ENCODE measurements around the gene TBC1D22A.
"Not testable (repeated sequence)": the region's sequence is repeated elsewhere in the genome, so short reads cannot be mapped to it uniquely, and the experiment has no call there.

The TBC1D22A gene

GRCh38 chr22:46774980-46775849 lies 12.8 kb downstream of the TBC1D22A start:
- no peak for DNase-seq

- no peak for DNase-seq
Measured at GRCh38 chr22:46775850-46776826, 13.7 kb downstream of the TBC1D22A start.

- DNase-seq = no peak
Measured at GRCh38 chr22:46776876-46777608, 14.6 kb downstream of the TBC1D22A start.

- DNase-seq = no peak
Measured at GRCh38 chr22:46777609-46777970, 15.1 kb downstream of the TBC1D22A start.

DNA sequence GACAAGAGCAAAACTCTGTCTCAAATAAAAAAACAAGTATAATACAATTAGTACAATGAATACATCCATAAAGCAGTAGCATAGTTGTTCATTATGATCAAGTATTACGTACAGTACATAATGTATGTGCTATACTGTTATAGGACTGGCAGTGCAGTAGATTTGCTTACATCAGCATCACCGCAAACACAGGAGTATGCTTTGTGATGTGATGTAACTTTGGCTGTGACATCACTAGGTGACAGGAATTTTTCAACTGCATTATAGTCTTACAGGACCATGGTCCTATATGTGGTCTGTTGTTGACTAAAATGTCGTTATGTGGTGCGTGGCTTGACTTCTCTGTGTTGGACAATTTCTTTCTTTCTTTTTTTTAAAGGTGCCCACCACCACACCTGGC lies 16.6 kb downstream of the TBC1D22A start:
- DNase-seq = no peak

DNA sequence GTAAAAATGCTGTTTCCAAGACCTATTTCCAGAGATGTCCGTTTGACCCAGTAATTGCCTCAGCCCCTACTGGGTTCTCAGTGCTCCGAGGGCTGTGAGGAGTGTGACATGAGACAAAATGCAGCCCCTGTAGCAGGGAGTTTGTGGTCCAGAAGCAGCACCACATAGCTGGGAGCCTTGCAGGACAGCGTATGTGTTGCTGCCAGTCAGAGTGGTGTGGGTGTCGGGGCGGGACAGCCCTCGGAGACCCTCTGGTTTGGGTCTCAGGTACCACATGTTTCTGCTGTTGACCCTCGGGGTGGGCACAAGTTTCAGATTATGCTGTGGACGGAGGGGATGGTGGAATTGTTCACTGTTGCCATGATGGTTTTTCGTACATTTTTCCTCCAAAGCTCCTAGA lies 17.2 kb downstream of the TBC1D22A start:
- no peak for DNase-seq

GRCh38 chr22:46780453-46780852 lies 18.0 kb downstream of the TBC1D22A start:
- no peak for DNase-seq

DNA sequence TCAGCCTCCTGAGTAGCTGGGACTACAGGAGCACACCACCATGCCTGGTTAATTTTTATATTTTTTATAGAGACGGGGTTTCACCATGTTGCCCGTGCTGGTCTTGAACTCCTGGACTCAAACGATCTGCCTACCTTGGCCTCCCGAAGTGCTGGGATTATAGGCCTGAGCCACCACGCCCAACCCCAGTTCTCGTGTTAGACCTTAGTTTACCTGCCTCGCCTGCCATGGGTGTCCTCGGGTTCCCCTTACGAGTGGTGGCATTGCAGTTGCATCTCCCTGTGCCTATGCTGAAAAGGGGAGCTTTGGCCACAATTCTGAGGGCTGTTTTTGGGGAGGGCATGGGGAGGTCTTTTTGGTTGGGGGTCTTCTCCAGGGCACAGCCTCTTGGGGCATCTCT lies 18.8 kb downstream of the TBC1D22A start:
- no peak for DNase-seq

DNA sequence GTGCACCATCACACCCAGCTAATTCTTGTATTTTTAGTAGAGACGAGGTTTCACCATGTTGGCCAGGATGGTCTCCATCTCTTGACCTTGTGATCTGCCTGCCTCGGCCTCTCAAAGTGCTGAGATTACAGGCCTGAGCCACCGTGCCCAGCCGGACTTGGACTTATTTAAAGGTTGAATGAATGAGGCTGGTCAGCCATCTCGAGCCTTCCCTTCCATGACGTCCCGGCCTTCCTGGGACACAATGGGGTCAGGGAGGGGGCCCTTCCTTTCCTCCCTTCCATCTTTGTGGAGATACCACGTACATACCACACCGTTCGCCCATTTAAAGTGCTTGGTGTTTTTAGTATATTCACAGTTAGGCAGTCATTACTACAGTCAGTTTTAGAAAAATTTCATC lies 19.8 kb downstream of the TBC1D22A start:
- not testable (repeated sequence) for DNase-seq

GRCh38 chr22:46783721-46784120 lies 21.3 kb downstream of the TBC1D22A start:
- DNase-seq = no peak

DNA sequence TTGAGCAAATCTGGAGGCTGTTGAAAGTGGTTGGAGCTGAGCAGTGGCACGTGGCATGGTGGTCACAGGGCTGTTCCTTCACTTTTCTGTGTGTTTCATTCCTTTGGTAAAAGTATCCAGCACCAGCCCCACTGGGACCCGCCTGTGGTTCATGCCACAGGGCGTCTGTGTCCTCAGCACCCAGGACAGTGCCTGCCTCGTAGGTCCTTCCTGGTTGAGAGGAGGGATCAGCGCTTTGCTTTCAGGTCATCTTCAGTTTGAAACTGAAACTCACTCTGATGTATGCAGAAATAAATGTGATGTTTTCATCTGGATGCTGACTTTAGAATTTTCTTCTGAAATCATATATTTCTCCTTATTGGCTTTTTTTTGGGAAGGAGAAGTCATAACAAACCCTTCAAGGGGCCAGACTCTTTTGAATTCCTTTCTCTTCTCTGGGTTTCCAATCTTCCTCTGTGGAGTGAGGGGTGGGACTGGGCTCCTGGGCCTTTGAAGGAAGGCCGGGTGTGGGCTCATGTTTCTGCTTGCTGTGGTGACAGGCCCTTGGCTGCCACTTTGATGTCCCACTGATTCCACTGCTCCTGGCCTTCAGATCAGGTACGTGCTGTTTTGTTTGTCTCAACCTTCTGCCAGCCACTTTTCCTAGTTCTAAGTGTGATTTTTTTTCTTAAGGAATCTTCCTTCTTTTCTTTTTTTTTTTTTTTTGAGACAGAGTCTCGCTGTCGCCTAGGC lies 26.2 kb downstream of the TBC1D22A start:
- DNase-seq = no peak

DNA sequence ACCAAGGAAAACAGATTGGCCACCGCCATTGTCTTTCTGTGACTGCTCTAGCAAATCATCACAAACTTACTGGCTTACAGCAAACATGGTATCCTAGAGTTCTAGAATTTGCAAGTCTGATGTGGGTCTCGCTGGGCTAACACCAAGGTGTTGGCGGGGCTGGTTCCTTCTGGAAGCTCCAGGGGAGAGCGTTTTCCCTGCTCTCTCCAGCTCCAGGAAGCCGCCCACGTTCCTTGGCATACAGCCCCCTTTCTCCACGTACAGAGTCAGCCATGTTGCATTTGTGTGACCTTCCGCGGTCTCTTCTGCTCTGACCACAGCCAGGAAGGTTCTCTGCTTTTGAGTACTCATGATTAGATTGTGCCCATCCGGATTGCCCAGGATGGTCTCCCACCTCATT lies 27.5 kb downstream of the TBC1D22A start:
- DNase-seq = no peak

DNA sequence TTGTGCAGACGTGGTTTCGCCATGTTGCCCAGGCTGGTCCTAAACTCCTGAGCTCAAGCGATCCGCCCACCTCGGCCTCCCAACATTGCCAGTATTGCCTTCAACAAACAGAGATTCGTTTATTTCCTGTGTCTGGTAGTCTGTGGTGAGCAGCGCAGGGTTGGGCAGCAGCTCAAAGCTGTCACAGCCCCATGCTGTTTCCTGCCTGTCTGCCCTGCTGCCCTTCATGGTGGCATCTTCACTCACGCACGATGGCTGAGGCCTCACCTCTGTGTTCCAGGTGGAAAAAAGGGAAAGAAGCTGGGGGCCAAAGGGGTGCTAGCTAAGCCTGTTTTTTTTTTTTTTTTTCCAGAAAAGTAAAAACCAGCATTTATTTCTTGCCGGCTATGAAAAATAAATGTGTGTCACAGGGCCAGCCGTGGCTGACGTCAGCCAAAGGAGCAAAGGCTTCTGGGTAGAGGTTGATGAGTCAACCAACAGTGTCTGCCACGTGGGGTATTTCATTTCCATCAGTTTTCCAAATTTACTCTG lies 28.8 kb downstream of the TBC1D22A start:
- no peak for DNase-seq

GRCh38 chr22:46792061-46792796 lies 29.8 kb downstream of the TBC1D22A start:
- DNase-seq = no peak

GRCh38 chr22:46792841-46793261 lies 30.4 kb downstream of the TBC1D22A start:
- no peak for DNase-seq

GRCh38 chr22:46793497-46793896 lies 31.0 kb downstream of the TBC1D22A start:
- DNase-seq = no peak

DNA sequence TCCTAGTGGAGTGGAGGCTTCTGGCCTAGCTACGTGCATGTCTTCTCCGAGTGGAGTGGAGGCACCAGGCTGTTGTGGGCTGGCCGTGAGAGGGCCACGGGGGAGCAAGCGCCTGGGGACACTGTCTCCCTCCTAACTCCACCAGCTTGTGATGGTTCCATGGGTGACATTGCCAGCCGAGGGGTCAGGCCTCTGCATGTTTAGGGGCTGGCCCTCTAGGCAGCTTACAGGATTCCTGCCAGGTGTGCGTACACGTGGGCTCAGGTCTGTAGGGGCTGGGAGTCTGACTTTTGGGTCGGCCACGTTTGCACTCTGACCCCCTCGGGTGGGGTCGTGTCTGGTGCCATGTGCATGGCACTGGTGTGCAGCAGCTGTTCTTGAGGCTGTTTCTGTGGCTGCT lies 31.6 kb downstream of the TBC1D22A start:
- DNase-seq = no peak

DNA sequence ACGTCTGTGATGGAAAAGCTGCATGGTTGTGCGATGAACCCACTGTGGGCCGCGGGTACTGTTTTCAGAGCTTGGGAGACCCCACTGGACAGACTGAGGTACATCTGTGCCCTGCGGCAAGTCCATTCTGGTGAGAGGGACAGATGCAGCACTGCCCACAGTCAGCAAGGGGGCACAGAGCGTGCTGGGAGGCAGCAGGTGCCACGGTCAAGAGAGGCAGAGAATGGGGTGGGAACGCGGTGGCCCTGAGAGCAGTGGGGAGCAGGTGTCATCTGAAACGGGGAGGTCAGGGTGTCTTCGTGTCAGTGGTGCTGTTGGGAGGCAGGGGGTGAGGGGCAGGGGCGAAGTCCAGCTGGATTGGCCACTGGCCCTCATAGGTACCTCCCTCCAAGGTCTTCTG lies 32.0 kb downstream of the TBC1D22A start:
- no peak for DNase-seq

GRCh38 chr22:46795140-46795539 lies 32.7 kb downstream of the TBC1D22A start:
- DNase-seq = no peak

- DNase-seq = no peak
Measured at GRCh38 chr22:46795845-46796565, 33.6 kb downstream of the TBC1D22A start.
